K562 (cell line): ENCODE measurements around the gene SKA3. TPM values are rescaled to one million over a fixed set of nuclear protein-coding genes. Genes with fewer than 3 reads are reported as not detected.
A peak's percentile ranks its signal among the peaks of the same experiment; 100 is the strongest.

Experiments used
- ATAC-seq: fragments of 200-7000 bp; cut with Tn5 transposase; 3 replicates; pipeline ENCODE4 v1.9.1; 2020; ENCODE audit warnings: moderate library complexity
- BruUV-seq: library from RNA; stranded (reverse); fragments of 400-500 nt; replicated peaks from 2 replicates; lab custom pipeline; 2021; lab: Mats Ljungman, UMichigan
- CTCF ChIA-PET: fragments of 300-600 bp; formaldehyde crosslinking; extraction: SDS; loops from one replicate; lab custom pipeline; 2021; ENCODE audit warnings: low intra/inter-chr PET ratio; lab: Yijun Ruan, JAX
- POLR2A ChIA-PET: fragments of 300-600, 350-650 bp; sonication (Branson Sonifier 250); formaldehyde crosslinking; extraction: SDS; loops from one replicate; lab custom pipeline; 2021; ENCODE audit warnings: antibody characterized with exemption, inconsistent platforms; lab: Yijun Ruan, JAX
- DNase-seq, 4 experiments: peaks; one replicate each; pipeline versions ENCODE4 v3.0.0 to v3.0.0-alpha.2; 2011 to 2018; ENCODE audit warnings: low spot score in 3 of 4, mixed read lengths in 3 of 4; ENCODE audit errors: extremely low read depth in 1 of 4
- FAIRE-seq: peaks from 2 replicates; lab custom pipeline; 2011; peaks lifted over from hg19 to GRCh38; lab: Jason Lieb, UNC
- H2AFZ ChIP-seq: 2 replicates; pipeline ENCODE4 v1.6.0; 2011; ENCODE audit warnings: low read depth, low read length, control low read depth, inconsistent platforms
- H3K27ac ChIP-seq: fragments of 200-600 bp; 3 replicates; pipeline ENCODE4 v1.8.0; 2011; ENCODE audit warnings: low read depth, mild to moderate bottlenecking, control low read depth, inconsistent platforms, low read length, moderate library complexity, mixed read lengths; ENCODE audit errors: extremely low read depth
- H3K27me3 ChIP-seq, 2 experiments: fragments of 300-600 bp in 1 of 2; 2 replicates in 1 of 2; 3 replicates in 1 of 2; pipeline versions ENCODE4 v1.6.0 to v1.8.0; 2011; ENCODE audit warnings: inconsistent platforms in 2 of 2, low read length in 2 of 2, mild to moderate bottlenecking in 1 of 2, mixed read lengths in 1 of 2, moderate library complexity in 1 of 2; ENCODE audit not compliant: control insufficient read depth in 2 of 2, insufficient read depth in 2 of 2
- H3K36me3 ChIP-seq: fragments of 300-600 bp; 3 replicates; pipeline ENCODE4 v1.8.0; 2011; ENCODE audit warnings: mild to moderate bottlenecking, low read length, inconsistent platforms; ENCODE audit not compliant: control insufficient read depth, insufficient read depth
- H3K4me1 ChIP-seq, 2 experiments: fragments of 200-600 bp in 1 of 2; replicated peaks in 1 of 2; 2 replicates in 1 of 2; 3 replicates in 1 of 2; pipeline versions ENCODE4 v1.5.1 to v1.8.0; 2011; ENCODE audit warnings: inconsistent platforms in 2 of 2, low read length in 2 of 2, mild to moderate bottlenecking in 1 of 2, mixed read lengths in 1 of 2, moderate library complexity in 1 of 2; ENCODE audit not compliant: control insufficient read depth in 2 of 2, insufficient read depth in 2 of 2
- H3K4me2 ChIP-seq: 2 replicates; pipeline ENCODE4 v1.6.1; 2011; ENCODE audit warnings: low read length, control low read depth, inconsistent platforms, mixed read lengths; ENCODE audit not compliant: insufficient read depth
- H3K4me3 ChIP-seq: fragments of 200-600 bp; sonication (generic), shearing (Covaris generic); 2 replicates; pipeline ENCODE4 v1.5.1; 2016; ENCODE audit warnings: control low read depth, inconsistent platforms
- H3K79me2 ChIP-seq: fragments of 200-600 bp; 3 replicates; pipeline ENCODE4 v1.8.0; 2011; ENCODE audit warnings: low read length, inconsistent platforms; ENCODE audit not compliant: control insufficient read depth, insufficient read depth
- H3K9ac ChIP-seq, 2 experiments: 2 replicates each; pipeline versions ENCODE4 v1.6.0 to v1.6.1; 2011; ENCODE audit warnings: low read depth in 2 of 2, low read length in 2 of 2, control low read depth in 1 of 2, inconsistent platforms in 1 of 2, mild to moderate bottlenecking in 1 of 2, mixed read lengths in 1 of 2; ENCODE audit not compliant: insufficient read depth in 1 of 2
- H3K9me1 ChIP-seq: one replicate; pipeline ENCODE4 v1.6.0; 2011; ENCODE audit warnings: inconsistent platforms, mild to moderate bottlenecking, low read length, moderate library complexity; ENCODE audit not compliant: control insufficient read depth, insufficient read depth
- H3K9me3 ChIP-seq: replicated peaks from 2 replicates; pipeline ENCODE4 v1.5.1; 2011; ENCODE audit warnings: low read depth, low read length, inconsistent platforms; ENCODE audit not compliant: control insufficient read depth, insufficient read depth
- H4K20me1 ChIP-seq: replicated peaks from 2 replicates; pipeline ENCODE4 v1.6.1; 2011; ENCODE audit warnings: low read length, inconsistent platforms, mixed read lengths; ENCODE audit not compliant: control insufficient read depth, insufficient read depth
- ATF3 ChIP-seq, 2 experiments: fragments of 450-650 bp in 1 of 2; sonication (generic) in 1 of 2; formaldehyde crosslinking in 1 of 2; IDR thresholded peaks in 1 of 2; conservative IDR thresholded peaks in 1 of 2; 2 replicates each; pipeline versions ENCODE4 v1.6.1 to v1.8.1; 2016 to 2023; ENCODE audit warnings: mild to moderate bottlenecking in 2 of 2, moderate library complexity in 2 of 2, inconsistent platforms in 1 of 2, missing genetic modification reagents in 1 of 2
- CEBPG ChIP-seq, 3 experiments: fragments of 200-800 bp in 1 of 3; sonication (Bioruptor generic) in 1 of 3; sonication (generic) in 1 of 3; formaldehyde crosslinking in 1 of 3; IDR thresholded peaks in 2 of 3; conservative IDR thresholded peaks in 1 of 3; 2 replicates each; pipeline versions ENCODE4 v1.6.1 to v1.8.0; 2016 to 2022; ENCODE audit warnings: missing compliant biosample characterization in 2 of 3, missing genetic modification characterization in 2 of 3, mild to moderate bottlenecking in 1 of 3, missing genetic modification reagents in 1 of 3
- ELK1 ChIP-seq: sonication (generic); formaldehyde crosslinking; IDR thresholded peaks from 2 replicates; pipeline ENCODE4 v1.8.1; 2022; ENCODE audit warnings: missing genetic modification reagents
- FOS ChIP-seq: IDR thresholded peaks from 3 replicates; pipeline ENCODE4 v1.6.1; 2011; ENCODE audit not compliant: insufficient read length; ENCODE audit errors: extremely low read depth
- FOSL1 ChIP-seq: fragments of 200-800 bp; sonication (Bioruptor generic); conservative IDR thresholded peaks from 2 replicates; pipeline ENCODE4 v1.6.1; 2016; ENCODE audit warnings: missing genetic modification characterization, missing compliant biosample characterization
- HDAC3 ChIP-seq: fragments of 450-650 bp; IDR thresholded peaks from 2 replicates; pipeline ENCODE4 v1.6.1; 2018; ENCODE audit warnings: borderline replicate concordance, mild to moderate bottlenecking, moderate library complexity; ENCODE audit not compliant: partially characterized antibody
- HMBOX1 ChIP-seq: sonication (generic); IDR thresholded peaks from 2 replicates; pipeline ENCODE4 v1.6.1; 2016
- HMG20A ChIP-seq: fragments of 450-650 bp; formaldehyde crosslinking; conservative IDR thresholded peaks from 2 replicates; pipeline ENCODE4 v1.4.0; 2020; ENCODE audit warnings: mild to moderate bottlenecking, mixed read lengths
- HNRNPL ChIP-seq: fragments of 200-400 bp; formaldehyde crosslinking; IDR thresholded peaks from 2 replicates; pipeline ENCODE4 v1.6.1; 2017; ENCODE audit warnings: low read depth, mild to moderate bottlenecking, low read length
- ILK ChIP-seq: fragments of 450-650 bp; IDR thresholded peaks from 2 replicates; pipeline ENCODE4 v1.6.1; 2016; ENCODE audit warnings: missing genetic modification characterization, low read depth, mild to moderate bottlenecking, missing compliant biosample characterization, moderate library complexity, borderline replicate concordance
- NONO ChIP-seq, 2 experiments: fragments of 200-400 bp in 1 of 2; fragments of 450-650 bp in 1 of 2; formaldehyde crosslinking in 1 of 2; IDR thresholded peaks; 2 replicates each; pipeline ENCODE4 v1.6.1; 2017; ENCODE audit warnings: low read depth in 2 of 2, mild to moderate bottlenecking in 2 of 2, moderate library complexity in 2 of 2, low read length in 1 of 2
- RBM14 ChIP-seq: fragments of 200-400 bp; formaldehyde crosslinking; IDR thresholded peaks from 2 replicates; pipeline ENCODE4 v1.6.1; 2018; ENCODE audit warnings: low read depth, mild to moderate bottlenecking, low read length, moderate library complexity, borderline replicate concordance; ENCODE audit not compliant: insufficient read depth
- ZNF175 ChIP-seq: fragments of 200-800 bp; sonication (Bioruptor generic); IDR thresholded peaks from 2 replicates; pipeline ENCODE4 v1.6.1; 2016; ENCODE audit warnings: low read depth, mild to moderate bottlenecking, missing genetic modification characterization, missing compliant biosample characterization
- ZNF408 ChIP-seq: fragments of 250-450 bp; sonication (Bioruptor Pico); IDR thresholded peaks from 2 replicates; pipeline ENCODE4 v1.4.0; 2020; ENCODE audit warnings: low read depth, mild to moderate bottlenecking, moderate library complexity
- WGBS: fragments of 100-300 bp; shearing (Covaris generic); methylation state at CpG from one replicate; pipeline ENCODE4 v1.1.6; 2016; ENCODE audit warnings: low coverage, mixed read lengths; ENCODE audit not compliant: insufficient coverage; ENCODE audit errors: missing lambda C conversion rate; 5-methylcytosine and 5-hydroxymethylcytosine counted together
- in situ Hi-C: fragments of 300-500 bp; cut with MboI; formaldehyde crosslinking; loops from 4 replicates; pipeline ENCODE4 v1.15.0; 2018; ENCODE audit warnings: inconsistent platforms, mixed read lengths
- intact Hi-C: fragments of 100-400 bp; cut with micrococcal nuclease; formaldehyde crosslinking; loops from 2 replicates; pipeline ENCODE4 v1.14.2; 2022
- polyA plus RNA-seq, 8 experiments: library from polyadenylated mRNA; depleted of rRNA in 4 of 8; stranded (reverse) in 5 of 8; unstranded in 3 of 8; fragments of >200 nt; fragmentation: Nextera tagmentation in 2 of 8; fragmentation: Illumina TruSeq in 1 of 8; extraction: Ambion mirVana in 2 of 8; extraction: Trizol in 1 of 8; gene quantifications; 2 replicates each; pipeline versions ENCODE4 v1.2.1 to v1.2.3, GENCODE V29; 2011 to 2014; ENCODE audit warnings: inconsistent platforms in 1 of 8, missing spikeins in 1 of 8
- total RNA-seq, 7 experiments: library from RNA; depleted of rRNA in 6 of 7; stranded (reverse); fragments of >200 nt in 6 of 7; fragmentation: Illumina TruSeq in 2 of 7; extraction: Trizol in 2 of 7; gene quantifications; 2 replicates each; pipeline versions ENCODE4 v1.2.1 to v1.2.3, GENCODE V29; 2011 to 2021; ENCODE audit warnings: low replicate concordance in 1 of 7
- TF ChIP-seq, protein P1 (sequence below): sonication (generic); formaldehyde crosslinking; IDR thresholded peaks from 2 replicates; pipeline ENCODE4 v1.8.1; 2023; ENCODE audit warnings: mild to moderate bottlenecking, missing genetic modification reagents

SKA3 gene
- total and polyA plus RNA-seq, 9 of the 15 experiments (the other 6 are each of a cell fraction or from before 2014, with no cell fraction given), result 17.0 to 53.3 (median 29.9) TPM

DNA sequence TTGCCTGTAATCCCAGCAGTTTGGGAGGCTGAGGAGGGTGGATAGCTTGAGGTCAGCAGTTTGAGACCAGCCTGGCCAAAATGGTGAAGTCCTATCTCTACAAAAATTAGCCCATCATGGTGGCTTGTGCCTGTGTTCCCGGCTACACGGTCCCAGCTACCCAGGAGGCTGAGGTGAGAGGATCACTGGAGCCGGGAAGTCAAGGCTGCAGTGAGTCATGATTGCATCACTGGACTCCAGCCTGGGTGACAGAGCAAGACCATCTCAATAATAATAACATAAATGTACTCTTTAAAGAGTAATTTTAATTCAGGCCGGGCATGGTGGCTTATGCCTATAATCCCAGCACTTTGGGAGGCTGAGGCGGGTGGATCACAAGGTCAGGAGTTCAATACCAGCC is 38.7 kb downstream of the SKA3 start:
- 0 out of 5 replicates have a peak, but pooled peaks cover 0 to 2% of the 10 kb centered on the region in 2 experiments for H3K27me3 ChIP-seq
- H3K9me1 ChIP-seq, result peaks cover under 1% of the 10 kb centered on the region
- FAIRE-seq (no peak), ATAC-seq (no peak), DNase-seq (peak in 1 of 4 experiments; percentile 18)
- intact Hi-C loops, result no loop called here
- no peak overlapping the region for H3K4me2 ChIP-seq
- no peaks in the 10 kb centered on the region for H3K9me3 ChIP-seq
- no peak overlapping the region for H3K9ac ChIP-seq
- CTCF ChIA-PET, result no interaction called here
- no peak overlapping the region for H3K27ac ChIP-seq
- no peak overlapping the region for H3K4me3 ChIP-seq
- POLR2A ChIA-PET, result interaction anchor here (0.6 kb wide), 1 partner anchor 157 kb away, joined by 3 read pairs; no protein-coding TSS in a partner anchor
- peaks cover 22% of the 10 kb centered on the region for H3K79me2 ChIP-seq
- no peaks in the 10 kb centered on the region for H4K20me1 ChIP-seq
- H3K4me1 ChIP-seq, result no peaks in the 10 kb centered on the region; a peak in 2 of 5 replicates
- 31% methylated on average over 5 of the region's 5 CpGs for WGBS
- in situ Hi-C loops, result no loop called here
- peaks cover 10% of the 10 kb centered on the region; the same call in 2 of the 3 replicates for H3K36me3 ChIP-seq
- no peak overlapping the region for H2AFZ ChIP-seq
- BruUV-seq, result no TSS peak
- TF ChIP-seq HMBOX1 (no peak), ATF3 (IDR thresholded peaks at IDR 0.05) (peak; percentile 94), ATF3 (CRISPR knock-in tag; conservative IDR thresholded peaks at IDR 0.05) (no peak), RBM14 (no peak), HDAC3 (no peak), ILK (tag) (no peak), FOS (no peak), HMG20A (no peak), ZNF408 (CRISPR knock-in tag) (no peak), ELK1 (CRISPR knock-in tag) (no peak), FOSL1 (tag) (peak; percentile 44; the same call in 1 of the 2 replicates), CEBPG (CRISPR knock-in tag; IDR thresholded peaks at IDR 0.05) (peak; percentile 68; the same call in 1 of the 2 replicates), CEBPG (tag; conservative IDR thresholded peaks at IDR 0.05 in 1 of 2, IDR thresholded peaks at IDR 0.05 in 1 of 2) (peak in 1 of 2 experiments; percentile 76; a peak in 2 of 4 replicates), HNRNPL (no peak), NONO (IDR thresholded peaks at IDR 0.05; ENCODE audit: low read depth in 2 of 2, low read length in 1 of 2) (no peak), ZNF175 (CRISPR knock-in tag) (no peak)
- TF ChIP-seq, protein P1, sequence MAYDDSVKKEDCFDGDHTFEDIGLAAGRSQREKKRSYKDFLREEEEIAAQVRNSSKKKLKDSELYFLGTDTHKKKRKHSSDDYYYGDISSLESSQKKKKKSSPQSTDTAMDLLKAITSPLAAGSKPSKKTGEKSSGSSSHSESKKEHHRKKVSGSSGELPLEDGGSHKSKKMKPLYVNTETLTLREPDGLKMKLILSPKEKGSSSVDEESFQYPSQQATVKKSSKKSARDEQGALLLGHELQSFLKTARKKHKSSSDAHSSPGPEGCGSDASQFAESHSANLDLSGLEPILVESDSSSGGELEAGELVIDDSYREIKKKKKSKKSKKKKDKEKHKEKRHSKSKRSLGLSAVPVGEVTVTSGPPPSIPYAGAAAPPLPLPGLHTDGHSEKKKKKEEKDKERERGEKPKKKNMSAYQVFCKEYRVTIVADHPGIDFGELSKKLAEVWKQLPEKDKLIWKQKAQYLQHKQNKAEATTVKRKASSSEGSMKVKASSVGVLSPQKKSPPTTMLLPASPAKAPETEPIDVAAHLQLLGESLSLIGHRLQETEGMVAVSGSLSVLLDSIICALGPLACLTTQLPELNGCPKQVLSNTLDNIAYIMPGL (CRISPR knock-in tag), result no peak
